NCI-H1694 treated with DMSO at 0.1 percent for 48 hours (cell line): Measurements from ENCODE around the gene RAB3GAP1.

Source experiments
- DNase-seq: peaks from one replicate; lab custom pipeline; 2025; lab: John Stamatoyannopoulos, UW

Gene RAB3GAP1

GRCh38 chr2:135163901-135164300 is 111.8 kb downstream of the RAB3GAP1 start:
- no peak for DNase-seq

DNA sequence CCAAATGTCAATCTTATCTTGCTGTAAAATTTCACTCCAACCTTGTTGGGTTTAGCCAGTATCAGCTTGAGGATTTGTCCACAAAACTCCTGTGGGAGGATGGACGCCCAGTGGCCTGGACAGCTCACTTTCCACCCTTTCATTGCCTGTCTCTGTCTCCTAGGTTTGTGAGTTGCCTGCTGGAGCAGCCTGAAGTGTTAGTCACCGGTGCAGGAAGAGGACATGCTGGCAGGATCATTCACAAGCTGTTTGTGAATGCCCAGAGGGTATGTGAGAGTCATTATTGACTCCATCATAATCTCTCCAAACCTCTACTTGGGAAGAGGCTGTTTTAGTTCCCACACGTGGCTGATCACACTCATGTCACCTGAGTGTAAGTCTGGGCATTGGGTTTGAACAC is 112.3 kb downstream of the RAB3GAP1 start:
- DNase-seq: no peak

DNA sequence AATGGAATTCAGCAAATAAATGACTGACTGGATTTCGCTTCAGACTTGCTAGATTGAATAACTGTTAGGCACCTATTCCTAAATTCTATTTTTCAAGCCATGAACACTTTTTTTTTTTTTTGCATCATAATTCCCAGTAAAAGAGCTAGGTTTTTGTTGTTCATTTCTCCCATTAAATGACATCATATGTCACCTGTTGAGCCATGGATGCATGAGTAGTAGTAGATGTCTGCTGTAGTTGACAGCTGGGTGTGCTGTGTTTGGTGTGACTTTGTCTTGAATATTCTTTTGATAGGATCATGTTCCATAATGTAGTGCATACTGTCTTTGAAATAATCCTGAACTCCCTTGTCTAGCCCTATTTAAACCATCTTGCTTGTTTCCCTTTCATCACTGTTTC is 115.2 kb downstream of the RAB3GAP1 start:
- no peak for DNase-seq

GRCh38 chr2:135168204-135168856 is 116.2 kb downstream of the RAB3GAP1 start:
- DNase-seq: no peak

- no peak for DNase-seq
Measured at GRCh38 chr2:135169900-135170753, 118.0 kb downstream of the RAB3GAP1 start.

DNA sequence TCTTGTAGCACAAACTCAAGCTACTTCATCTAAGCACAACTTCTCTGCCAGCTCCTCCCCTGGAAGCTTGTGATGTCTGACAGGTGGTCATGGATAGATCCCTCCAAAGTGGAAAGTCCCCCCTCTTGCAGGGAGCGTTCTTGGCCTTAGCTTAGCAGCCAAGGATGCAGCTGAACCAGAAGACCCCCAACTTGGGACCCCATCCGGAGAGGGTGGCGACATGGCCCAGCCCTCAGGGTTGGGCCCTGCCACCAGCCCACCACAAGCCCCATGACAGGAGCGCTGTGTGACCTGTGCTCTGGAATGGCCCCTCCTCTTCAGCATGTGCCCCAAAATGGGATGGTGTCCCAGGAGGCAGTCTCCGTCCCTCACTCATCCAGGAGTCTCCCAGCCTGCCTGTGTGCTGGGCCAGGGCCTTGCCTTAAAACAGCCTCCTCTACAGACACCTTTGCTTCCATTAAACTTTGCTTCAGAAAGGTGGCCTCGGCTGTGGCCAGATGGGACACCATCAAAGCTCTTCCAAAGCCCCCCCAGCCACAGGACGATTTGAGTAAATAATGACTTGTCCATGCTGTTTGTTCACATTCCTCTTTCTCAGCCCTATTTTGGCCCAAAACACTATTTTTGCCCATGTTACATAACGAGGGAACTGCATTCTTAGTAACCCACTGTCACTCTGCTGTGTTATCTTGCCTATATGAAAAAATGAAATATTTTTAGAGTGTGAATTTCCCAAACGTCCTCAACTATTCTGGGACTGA is 122.1 kb downstream of the RAB3GAP1 start:
- no peak for DNase-seq

GRCh38 chr2:135174810-135175093 is 122.7 kb downstream of the RAB3GAP1 start:
- no peak for DNase-seq

GRCh38 chr2:135175177-135175576 is 123.1 kb downstream of the RAB3GAP1 start:
- DNase-seq: no peak

DNA sequence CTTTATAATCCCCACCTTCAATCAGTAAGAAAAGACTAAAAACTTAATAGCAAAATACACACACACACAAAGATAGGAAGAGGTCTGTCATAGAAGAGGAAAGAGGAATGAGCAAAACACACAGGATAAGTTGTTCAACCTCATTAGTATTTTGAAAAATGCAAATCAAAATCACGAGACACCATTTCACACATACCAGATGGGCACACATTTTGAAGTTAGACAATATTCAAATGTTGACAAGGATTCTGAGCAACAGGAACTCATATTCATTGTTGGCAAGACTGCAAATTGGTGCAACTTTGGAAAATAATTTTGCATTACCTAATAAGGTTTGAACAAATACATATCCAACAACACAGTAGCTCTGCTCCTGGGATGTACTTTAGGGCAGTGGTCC is 127.6 kb downstream of the RAB3GAP1 start:
- no peak for DNase-seq

- DNase-seq: no peak
Measured at GRCh38 chr2:135182190-135182589, 130.1 kb downstream of the RAB3GAP1 start.

DNA sequence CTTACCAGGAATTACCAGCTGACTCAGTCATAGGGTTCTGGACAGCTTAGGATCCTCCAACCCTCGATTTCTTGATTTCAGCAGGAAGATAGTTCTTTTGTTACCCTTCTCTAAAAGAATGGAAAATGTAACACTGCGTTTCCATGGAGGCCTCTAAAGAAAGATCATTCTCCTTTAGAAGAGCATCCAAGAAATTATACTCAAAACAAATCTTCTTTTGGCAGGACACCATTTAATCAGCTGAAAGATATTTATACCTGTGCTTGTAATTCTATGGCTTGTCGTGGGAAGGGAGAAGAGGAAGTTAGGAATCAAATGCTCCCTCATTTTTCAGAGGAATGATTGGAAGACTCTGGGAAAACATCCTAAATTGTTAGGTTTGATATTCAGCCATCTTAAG is 130.5 kb downstream of the RAB3GAP1 start:
- no peak for DNase-seq

DNA sequence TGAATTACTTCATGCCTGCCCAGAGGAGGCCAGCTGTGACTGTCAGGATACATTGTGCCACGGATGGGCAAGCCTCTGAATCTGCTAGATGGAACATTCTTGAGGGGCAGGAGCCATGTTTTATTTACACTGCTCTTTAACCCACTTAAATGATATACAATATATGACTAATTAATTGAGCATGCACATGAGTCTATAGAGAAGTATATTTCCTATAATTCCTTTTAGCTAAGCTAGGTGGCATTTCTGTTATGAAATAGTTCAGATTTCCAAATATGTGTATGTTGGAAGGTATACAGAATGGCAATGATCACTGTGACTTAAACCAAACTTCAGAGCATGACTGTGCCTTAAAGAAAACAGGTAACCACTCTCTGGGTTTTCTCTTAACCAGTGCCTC is 131.7 kb downstream of the RAB3GAP1 start:
- DNase-seq: no peak

DNA sequence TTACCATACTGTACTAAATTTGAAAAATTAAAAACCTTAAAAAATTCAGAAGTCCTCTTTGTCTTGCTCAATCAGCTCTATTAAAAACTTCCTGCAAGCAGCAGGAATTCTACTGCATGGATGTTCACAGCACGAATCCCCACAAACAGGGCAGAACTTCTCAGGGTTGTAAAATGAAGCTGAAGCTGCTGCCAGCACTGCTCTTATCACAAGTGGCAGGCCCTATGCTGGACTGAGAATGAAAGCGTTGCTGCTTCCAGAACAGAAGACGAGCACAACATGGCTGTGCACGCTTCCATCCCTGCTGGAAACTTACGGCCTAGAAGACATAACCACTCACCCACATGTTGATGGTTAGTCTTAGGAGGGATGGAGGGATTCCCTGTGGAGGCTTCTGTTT is 134.0 kb downstream of the RAB3GAP1 start:
- DNase-seq: no peak

GRCh38 chr2:135187270-135187669 is 135.2 kb downstream of the RAB3GAP1 start:
- no peak for DNase-seq

GRCh38 chr2:135189148-135189547 is 137.1 kb downstream of the RAB3GAP1 start:
- no peak for DNase-seq

DNA sequence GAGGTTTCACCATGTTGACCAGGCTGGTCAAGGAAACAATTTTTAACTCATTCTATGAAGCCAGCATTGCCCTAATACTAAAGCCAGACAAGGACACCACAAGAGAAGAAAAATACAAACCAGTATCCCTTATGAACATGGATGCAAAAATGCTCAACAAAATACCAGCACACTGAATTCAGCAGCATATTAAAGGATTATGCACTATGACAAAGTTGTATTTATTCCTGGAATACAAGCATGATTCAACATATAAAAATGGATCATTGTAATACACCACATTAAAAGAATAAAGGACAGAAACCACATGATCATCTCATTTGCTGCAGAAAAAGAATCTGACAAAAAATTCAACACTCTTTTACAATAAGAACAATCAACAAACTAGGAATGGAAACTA is 138.7 kb downstream of the RAB3GAP1 start:
- no peak for DNase-seq

- DNase-seq: no peak
Measured at GRCh38 chr2:135198481-135198880, 146.4 kb downstream of the RAB3GAP1 start.

DNA sequence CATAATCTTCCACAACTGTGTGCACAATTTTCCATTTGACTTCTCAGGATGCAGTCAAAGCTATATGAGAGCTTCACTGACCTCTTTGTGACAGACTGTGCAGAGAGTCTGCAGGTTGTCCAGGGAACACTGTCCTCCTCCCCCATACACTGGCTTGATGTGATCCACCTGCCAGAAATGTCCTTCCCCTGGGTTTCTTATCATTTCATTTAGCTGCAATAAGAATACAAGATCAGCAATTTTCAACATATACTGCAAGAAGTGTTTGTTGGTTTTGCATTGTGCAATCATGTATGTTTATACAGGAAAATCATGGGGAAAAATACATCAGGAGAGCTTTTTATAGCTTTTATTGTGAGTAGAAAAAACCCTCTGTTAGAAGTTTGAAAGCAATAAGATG is 150.7 kb downstream of the RAB3GAP1 start:
- DNase-seq: no peak

DNA sequence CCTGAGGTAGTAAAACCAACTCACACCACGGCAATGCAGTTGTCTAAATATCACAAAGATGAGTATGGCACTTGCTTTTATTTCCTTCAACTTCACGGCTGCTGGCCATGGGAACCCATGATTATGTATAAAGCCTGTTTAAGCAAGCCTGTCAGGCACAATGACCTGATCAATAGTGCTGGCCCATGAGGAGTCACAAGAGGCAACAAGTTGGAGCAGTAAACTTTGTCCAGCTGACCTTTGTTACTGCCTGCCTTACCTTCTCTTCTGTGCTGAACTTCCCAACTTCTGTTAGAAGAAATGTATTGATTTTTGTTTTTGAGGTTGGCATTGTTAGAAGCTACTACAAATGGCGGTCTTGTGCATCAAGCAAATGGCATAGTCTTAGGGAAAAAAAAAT is 151.9 kb downstream of the RAB3GAP1 start:
- no peak for DNase-seq

DNA sequence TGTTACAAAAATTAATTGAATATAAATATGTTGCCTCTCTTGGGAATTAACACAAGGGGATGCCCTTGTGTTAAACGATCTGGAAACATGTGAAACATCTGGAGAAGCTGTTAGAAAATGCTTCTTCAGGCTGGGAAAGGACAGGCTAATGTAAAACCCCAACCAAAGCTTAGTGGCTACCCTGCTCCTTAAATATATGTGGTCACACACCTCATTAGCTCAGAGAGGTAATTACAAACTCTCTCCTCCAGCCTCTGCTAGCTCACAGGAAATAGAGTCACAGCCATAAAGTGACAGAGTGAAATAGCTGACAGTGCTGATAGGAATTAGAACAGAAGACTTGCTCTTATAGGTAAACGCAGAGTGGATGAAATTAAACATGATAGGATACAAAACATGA is 155.9 kb downstream of the RAB3GAP1 start:
- no peak for DNase-seq

DNA sequence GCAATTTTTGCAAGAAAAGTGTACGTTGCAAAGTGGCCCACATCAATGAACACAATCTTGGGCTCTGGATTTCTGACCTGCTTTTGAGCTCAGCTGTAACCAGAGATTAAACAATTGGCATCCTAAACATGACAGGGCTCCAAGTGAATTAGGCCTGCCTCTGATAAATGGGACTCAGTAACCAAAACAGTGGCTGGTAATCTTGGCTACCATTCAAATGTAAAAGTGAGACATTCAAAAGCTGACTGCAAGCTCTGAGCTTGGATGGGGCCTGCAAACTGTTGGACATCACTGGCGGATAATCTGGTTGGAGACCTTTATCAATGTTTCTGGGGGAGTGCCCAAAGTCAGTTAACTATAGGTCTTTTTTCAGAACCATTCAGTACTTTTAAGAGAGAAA is 160.7 kb downstream of the RAB3GAP1 start:
- DNase-seq: no peak

GRCh38 chr2:135218426-135218825 is 166.3 kb downstream of the RAB3GAP1 start:
- no peak for DNase-seq

GRCh38 chr2:135219226-135219625 is 167.1 kb downstream of the RAB3GAP1 start:
- DNase-seq: no peak
